Ishikawa (cell line): ENCODE data around the gene ADAMTS12.

Experiments
- CEBPB ChIP-seq: IDR thresholded peaks from 2 replicates; pipeline ENCODE4 v1.6.1; 2012
- CREB1 ChIP-seq: IDR thresholded peaks from 2 replicates; pipeline ENCODE4 v1.6.1; 2012; ENCODE audit warnings: low read depth
- EGR1 ChIP-seq: IDR thresholded peaks from 2 replicates; pipeline ENCODE4 v1.6.1; 2012
- EP300 ChIP-seq: IDR thresholded peaks from 2 replicates; pipeline ENCODE4 v1.6.1; 2012; ENCODE audit warnings: borderline replicate concordance
- FOXM1 ChIP-seq: IDR thresholded peaks from 2 replicates; pipeline ENCODE4 v1.6.1; 2012; ENCODE audit warnings: low read depth, borderline replicate concordance
- NFIC ChIP-seq: IDR thresholded peaks from 2 replicates; pipeline ENCODE4 v1.6.1; 2012
- RAD21 ChIP-seq: IDR thresholded peaks from 2 replicates; pipeline ENCODE4 v1.6.1; 2012; ENCODE audit warnings: low read depth
- TAF1 ChIP-seq: IDR thresholded peaks from 2 replicates; pipeline ENCODE4 v1.6.1; 2012; ENCODE audit warnings: low read depth, mild to moderate bottlenecking
- TCF12 ChIP-seq: IDR thresholded peaks from 2 replicates; pipeline ENCODE4 v1.6.1; 2012; ENCODE audit warnings: low read depth
- TEAD4 ChIP-seq: IDR thresholded peaks from 2 replicates; pipeline ENCODE4 v1.6.1; 2012
- YY1 ChIP-seq: IDR thresholded peaks from 2 replicates; pipeline ENCODE4 v1.6.1; 2012; ENCODE audit warnings: low read depth
- TF ChIP-seq, protein P1 (sequence below): IDR thresholded peaks from 2 replicates; pipeline ENCODE4 v1.6.1; 2012
- TF ChIP-seq, protein P2 (sequence below): IDR thresholded peaks from 2 replicates; pipeline ENCODE4 v1.6.1; 2012; ENCODE audit warnings: low read depth, mild to moderate bottlenecking
- TF ChIP-seq, protein P3 (sequence below): IDR thresholded peaks from 2 replicates; pipeline ENCODE4 v1.6.1; 2012

DNA sequence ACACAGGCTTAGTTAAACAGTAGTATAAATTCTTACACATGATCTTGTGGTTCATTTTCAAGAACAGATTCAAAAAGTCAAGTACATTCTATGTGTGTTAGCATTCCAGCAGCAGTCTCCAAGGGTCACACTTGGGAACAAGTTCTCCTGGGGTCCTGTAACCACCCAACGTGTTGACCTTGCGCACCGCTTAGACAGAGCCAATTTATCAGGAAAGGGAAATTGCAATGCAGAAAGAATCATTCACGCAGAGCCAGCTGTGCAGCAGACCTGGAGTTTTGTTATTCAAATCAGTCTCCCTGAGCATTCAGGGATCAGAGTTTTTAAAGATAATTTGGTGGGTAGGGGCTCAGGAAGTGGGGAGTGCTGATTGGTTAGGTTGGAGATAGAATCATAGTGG lies 35.9 kb upstream of the ADAMTS12 start:
- TF ChIP-seq RAD21 (no peak), YY1 (no peak), TAF1 (no peak), CREB1 (no peak), CEBPB (no peak), TEAD4 (no peak), EP300 (no peak), NFIC (no peak), EGR1 (no peak), FOXM1 (no peak), TCF12 (no peak)
- TF ChIP-seq, protein P1, sequence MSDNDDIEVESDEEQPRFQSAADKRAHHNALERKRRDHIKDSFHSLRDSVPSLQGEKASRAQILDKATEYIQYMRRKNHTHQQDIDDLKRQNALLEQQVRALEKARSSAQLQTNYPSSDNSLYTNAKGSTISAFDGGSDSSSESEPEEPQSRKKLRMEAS, result no peak
- TF ChIP-seq, protein P2, sequence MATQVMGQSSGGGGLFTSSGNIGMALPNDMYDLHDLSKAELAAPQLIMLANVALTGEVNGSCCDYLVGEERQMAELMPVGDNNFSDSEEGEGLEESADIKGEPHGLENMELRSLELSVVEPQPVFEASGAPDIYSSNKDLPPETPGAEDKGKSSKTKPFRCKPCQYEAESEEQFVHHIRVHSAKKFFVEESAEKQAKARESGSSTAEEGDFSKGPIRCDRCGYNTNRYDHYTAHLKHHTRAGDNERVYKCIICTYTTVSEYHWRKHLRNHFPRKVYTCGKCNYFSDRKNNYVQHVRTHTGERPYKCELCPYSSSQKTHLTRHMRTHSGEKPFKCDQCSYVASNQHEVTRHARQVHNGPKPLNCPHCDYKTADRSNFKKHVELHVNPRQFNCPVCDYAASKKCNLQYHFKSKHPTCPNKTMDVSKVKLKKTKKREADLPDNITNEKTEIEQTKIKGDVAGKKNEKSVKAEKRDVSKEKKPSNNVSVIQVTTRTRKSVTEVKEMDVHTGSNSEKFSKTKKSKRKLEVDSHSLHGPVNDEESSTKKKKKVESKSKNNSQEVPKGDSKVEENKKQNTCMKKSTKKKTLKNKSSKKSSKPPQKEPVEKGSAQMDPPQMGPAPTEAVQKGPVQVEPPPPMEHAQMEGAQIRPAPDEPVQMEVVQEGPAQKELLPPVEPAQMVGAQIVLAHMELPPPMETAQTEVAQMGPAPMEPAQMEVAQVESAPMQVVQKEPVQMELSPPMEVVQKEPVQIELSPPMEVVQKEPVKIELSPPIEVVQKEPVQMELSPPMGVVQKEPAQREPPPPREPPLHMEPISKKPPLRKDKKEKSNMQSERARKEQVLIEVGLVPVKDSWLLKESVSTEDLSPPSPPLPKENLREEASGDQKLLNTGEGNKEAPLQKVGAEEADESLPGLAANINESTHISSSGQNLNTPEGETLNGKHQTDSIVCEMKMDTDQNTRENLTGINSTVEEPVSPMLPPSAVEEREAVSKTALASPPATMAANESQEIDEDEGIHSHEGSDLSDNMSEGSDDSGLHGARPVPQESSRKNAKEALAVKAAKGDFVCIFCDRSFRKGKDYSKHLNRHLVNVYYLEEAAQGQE, result no peak
- TF ChIP-seq, protein P3, sequence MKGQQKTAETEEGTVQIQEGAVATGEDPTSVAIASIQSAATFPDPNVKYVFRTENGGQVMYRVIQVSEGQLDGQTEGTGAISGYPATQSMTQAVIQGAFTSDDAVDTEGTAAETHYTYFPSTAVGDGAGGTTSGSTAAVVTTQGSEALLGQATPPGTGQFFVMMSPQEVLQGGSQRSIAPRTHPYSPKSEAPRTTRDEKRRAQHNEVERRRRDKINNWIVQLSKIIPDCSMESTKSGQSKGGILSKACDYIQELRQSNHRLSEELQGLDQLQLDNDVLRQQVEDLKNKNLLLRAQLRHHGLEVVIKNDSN, result no peak
